Measurements from ENCODE around the gene MMP19. TPM values are rescaled to one million over a fixed set of nuclear protein-coding genes. Genes with fewer than 3 reads are reported as not detected.
"Not testable (repeated sequence)": the region's sequence is repeated elsewhere in the genome, so short reads cannot be mapped to it uniquely, and the experiment has no call there.

Gene MMP19
- total RNA-seq, 1 donor from 2014 or later, result 2.2 TPM

GRCh38 chr12:55840581-55841351 is 2.0 kb downstream of the MMP19 start:
- Histone ChIP-seq H3K27ac (replicated peaks) (no peak overlapping the region), H3K36me3 (no peaks in the 10 kb centered on the region), H3K4me3 (no peak overlapping the region), H3K4me1 (peaks cover under 1% of the 10 kb centered on the region), H3K27me3 (ENCODE audit: low read depth) (peaks cover 11% of the 10 kb centered on the region), H3K9me3 (replicated peaks) (no peaks in the 10 kb centered on the region)
- intact Hi-C loops (cut with micrococcal nuclease), result no loop called here
- TF ChIP-seq CTCF (IDR thresholded peaks at IDR 0.05; ENCODE audit: borderline replicate concordance), result no peak
- no peak for DNase-seq

GRCh38 chr12:55839345-55840140 is 3.2 kb downstream of the MMP19 start:
- Histone ChIP-seq H3K27me3 (ENCODE audit: low read depth) (peaks cover 11% of the 10 kb centered on the region), H3K4me1 (no peaks in the 10 kb centered on the region), H3K36me3 (no peaks in the 10 kb centered on the region), H3K4me3 (no peak overlapping the region), H3K27ac (replicated peaks) (no peak overlapping the region), H3K9me3 (replicated peaks) (no peaks in the 10 kb centered on the region)
- no peak for DNase-seq
- no peak for TF ChIP-seq CTCF (IDR thresholded peaks at IDR 0.05; ENCODE audit: borderline replicate concordance)
- intact Hi-C loops (cut with micrococcal nuclease), result no loop called here

GRCh38 chr12:55838361-55838760 is 4.4 kb downstream of the MMP19 start:
- TF ChIP-seq CTCF (IDR thresholded peaks at IDR 0.05; ENCODE audit: borderline replicate concordance), result no peak
- H3K36me3 ChIP-seq, result no peaks in the 10 kb centered on the region
- intact Hi-C loops (cut with micrococcal nuclease), result no loop called here
- DNase-seq, result no peak
- H3K27me3 ChIP-seq (ENCODE audit: low read depth), result peaks cover 10% of the 10 kb centered on the region
- H3K27ac ChIP-seq (replicated peaks), result no peak overlapping the region
- H3K4me3 ChIP-seq, result no peak overlapping the region
- H3K9me3 ChIP-seq (replicated peaks), result no peaks in the 10 kb centered on the region
- H3K4me1 ChIP-seq, result peaks cover under 1% of the 10 kb centered on the region

GRCh38 chr12:55834400-55834799 is 8.3 kb downstream of the MMP19 start:
- H3K27ac ChIP-seq (replicated peaks); H3K36me3 ChIP-seq; H3K9me3 ChIP-seq (replicated peaks); H3K4me3 ChIP-seq; H3K27me3 ChIP-seq (ENCODE audit: low read depth); intact Hi-C loops (cut with micrococcal nuclease); DNase-seq: not testable (repeated sequence)
- peaks cover 35% of the 10 kb centered on the region for H3K4me1 ChIP-seq

- no peaks in the 10 kb centered on the region for H3K36me3 ChIP-seq
- intact Hi-C loops (cut with micrococcal nuclease), result no loop called here
- H3K4me1 ChIP-seq, result peaks cover 47% of the 10 kb centered on the region
- DNase-seq, result no peak
- no peaks in the 10 kb centered on the region for H3K27me3 ChIP-seq (ENCODE audit: low read depth)
- H3K4me3 ChIP-seq, result no peak overlapping the region
- H3K27ac ChIP-seq (replicated peaks), result no peak overlapping the region
- TF ChIP-seq CTCF (IDR thresholded peaks at IDR 0.05; ENCODE audit: borderline replicate concordance), result no peak
- no peaks in the 10 kb centered on the region for H3K9me3 ChIP-seq (replicated peaks)
Measured at GRCh38 chr12:55833056-55833455, 9.7 kb downstream of the MMP19 start.

- peaks cover 63% of the 10 kb centered on the region for H3K4me1 ChIP-seq
- TF ChIP-seq CTCF (IDR thresholded peaks at IDR 0.05; ENCODE audit: borderline replicate concordance), result no peak
- no peaks in the 10 kb centered on the region for H3K9me3 ChIP-seq (replicated peaks)
- intact Hi-C loops (cut with micrococcal nuclease), result no loop called here
- H3K4me3 ChIP-seq, result peak overlapping the region; percentile 97
- no peaks in the 10 kb centered on the region for H3K27me3 ChIP-seq (ENCODE audit: low read depth)
- no peaks in the 10 kb centered on the region for H3K36me3 ChIP-seq
- peak overlapping the region; percentile 96 for H3K27ac ChIP-seq (replicated peaks)
- no peak for DNase-seq
Measured at GRCh38 chr12:55831447-55831815, 11.3 kb downstream of the MMP19 start.

All from left ventricle myocardium inferior (tissue), 1 donor.